Right lobe of liver (tissue), 6 donors: ENCODE results near the gene TAOK1. TPM values are rescaled to one million over a fixed set of nuclear protein-coding genes. Genes with fewer than 3 reads are reported as not detected.

ENCODE experiments used
- ATAC-seq, 4 donors: fragments of 200-7000 bp; cut with Tn5 transposase; one replicate each; pipeline ENCODE4 v1.9.1; 2020; ENCODE audit warnings: mild to moderate bottlenecking in 4 of 4, moderate library complexity in 4 of 4
- DNase-seq, 3 donors: peaks; one replicate each; pipeline ENCODE4 v3.0.0-alpha.2; 2020
- H3K27ac ChIP-seq, 3 donors: fragments of 200-600 bp; one replicate each; pipeline ENCODE4 v1.8.0; 2022
- H3K27me3 ChIP-seq, 2 donors: fragments of 200-600 bp; one replicate each; pipeline ENCODE4 v1.8.0; 2022
- H3K36me3 ChIP-seq, 4 donors: fragments of 200-600 bp; sonication (generic) in 1 of 4; one replicate each; pipeline versions ENCODE4 v1.5.1 to v1.8.0; 2017 to 2022; ENCODE audit warnings: control low read depth in 1 of 4
- H3K4me1 ChIP-seq, 4 donors: fragments of 200-600 bp; sonication (generic) in 1 of 4; one replicate each; pipeline versions ENCODE4 v1.5.1 to v1.8.0; 2017 to 2022; ENCODE audit warnings: control low read depth in 1 of 4
- H3K4me3 ChIP-seq, 3 donors: fragments of 200-600 bp; one replicate each; pipeline ENCODE4 v1.8.0; 2022
- H3K9me3 ChIP-seq, 4 donors: fragments of 200-600 bp; sonication (generic) in 1 of 4; one replicate each; pipeline versions ENCODE4 v1.5.1 to v1.8.0; 2017 to 2022; ENCODE audit warnings: control low read depth in 1 of 4
- CTCF ChIP-seq, 4 donors: fragments of 200-600 bp in 3 of 4; fragments of 450-650 bp in 1 of 4; IDR thresholded peaks; one replicate each; pipeline versions ENCODE4 v1.5.1 to v1.8.0; 2016 to 2022; ENCODE audit warnings: antibody characterized with exemption in 4 of 4, mild to moderate bottlenecking in 2 of 4
- POLR2A ChIP-seq: fragments of 450-650 bp; IDR thresholded peaks from one replicate; pipeline ENCODE4 v1.6.1; 2017; ENCODE audit warnings: antibody characterized with exemption, mild to moderate bottlenecking
- WGBS: methylation state at CpG from one replicate; pipeline ENCODE4 v1.1.6; 2018; ENCODE audit warnings: low coverage, low lambda C conversion rate; ENCODE audit not compliant: insufficient coverage; ENCODE audit errors: missing lambda C conversion rate; 5-methylcytosine and 5-hydroxymethylcytosine counted together
- intact Hi-C, 2 donors: fragments of 100-400 bp; cut with DNase I; formaldehyde crosslinking; loops; one replicate each; pipeline versions ENCODE4 v1.11.2 to v1.14.1; 2022
- total RNA-seq, 6 experiments: library from RNA; depleted of rRNA in 2 of 6; stranded (reverse); fragments of >200 nt in 2 of 6; fragmentation: NEBNext Ultra II Directional in 3 of 6; extraction: Animal tissue kit (Norgen Biotek cat#: 25700) in 3 of 6; gene quantifications; one replicate each; pipeline versions ENCODE4 v1.1.0 to v1.2.4, GENCODE V29; 2016 to 2023
- donor health status: DM: no; HTN: yes; CAD: no.
- donor health status: DM: no; HTN: no; CAD: no.
- donor health status: DM: no; HTN: no; CAD: no.
- donor health status: DM: no; HTN: yes; CAD: no.
- donor health status: DM: no; HTN: yes; CAD: no.

The TAOK1 gene
- total RNA-seq, 6 experiments from 2014 or later, result 17.1 to 37.1 (median 21.1) TPM

DNA sequence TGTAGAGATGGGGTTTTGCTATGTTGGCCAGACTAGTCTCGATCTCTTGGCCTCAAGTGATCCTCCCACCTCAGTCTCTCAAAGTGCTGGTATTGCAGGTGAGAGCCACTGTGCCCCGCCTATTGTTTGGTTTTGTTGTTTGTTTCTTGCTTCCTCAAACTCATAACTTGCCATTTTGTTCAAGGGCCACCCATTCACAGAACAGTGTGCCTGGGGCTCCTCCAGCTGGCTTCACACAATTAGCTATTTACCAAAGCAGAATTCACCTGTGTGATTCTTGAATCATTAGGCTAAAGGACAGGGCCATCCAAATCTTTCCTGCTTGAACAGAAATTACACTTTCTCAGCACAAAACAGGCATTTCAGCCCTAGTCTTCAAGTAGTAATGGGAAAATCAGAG lies 169.5 kb downstream of the TAOK1 start:
- WGBS, result 88% methylated on average over 1 of the region's 2 CpGs
- no peak for ATAC-seq
- intact Hi-C loops, result no loop called here

DNA sequence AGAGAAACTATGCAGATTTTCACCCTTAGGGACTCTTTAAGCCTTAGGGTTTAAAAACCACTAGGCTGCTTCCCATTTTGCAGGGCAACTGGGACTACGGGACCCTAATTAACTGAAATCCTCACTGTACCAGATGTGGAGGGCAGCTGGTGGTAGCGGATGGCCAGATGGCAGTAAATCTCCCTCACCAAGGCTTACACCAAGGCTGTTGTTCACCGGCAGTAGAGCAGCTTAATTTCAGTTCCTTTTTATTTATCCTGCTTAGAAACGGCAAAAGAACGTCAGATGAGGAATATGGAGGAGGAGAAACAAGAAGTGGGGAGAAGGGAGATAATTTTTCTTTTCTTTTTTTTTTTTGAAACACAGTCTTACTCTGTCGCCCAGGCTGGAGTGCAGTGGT lies 170.2 kb downstream of the TAOK1 start:
- no peak for ATAC-seq
- 81% methylated on average over 5 of the region's 6 CpGs for WGBS
- peaks cover 0 to 60% (median 12%) of the 10 kb centered on the region in 4 donors for H3K4me1 ChIP-seq

More for the DNA sequence above, 169.5 kb downstream of the TAOK1 start:
- H3K4me1 ChIP-seq, result peaks cover 0 to 57% (median 14%) of the 10 kb centered on the region in 4 donors
- no peaks in the 10 kb centered on the region for H3K9me3 ChIP-seq
- DNase-seq, result no peak
- TF ChIP-seq CTCF (IDR thresholded peaks at IDR 0.05) (no peak), POLR2A (no peak)
- H3K27me3 ChIP-seq, result no peaks in the 10 kb centered on the region
- no peak overlapping the region for H3K27ac ChIP-seq
- no peak overlapping the region for H3K4me3 ChIP-seq
- peaks cover 0 to 18% (median 8%) of the 10 kb centered on the region in 4 donors for H3K36me3 ChIP-seq

DNA sequence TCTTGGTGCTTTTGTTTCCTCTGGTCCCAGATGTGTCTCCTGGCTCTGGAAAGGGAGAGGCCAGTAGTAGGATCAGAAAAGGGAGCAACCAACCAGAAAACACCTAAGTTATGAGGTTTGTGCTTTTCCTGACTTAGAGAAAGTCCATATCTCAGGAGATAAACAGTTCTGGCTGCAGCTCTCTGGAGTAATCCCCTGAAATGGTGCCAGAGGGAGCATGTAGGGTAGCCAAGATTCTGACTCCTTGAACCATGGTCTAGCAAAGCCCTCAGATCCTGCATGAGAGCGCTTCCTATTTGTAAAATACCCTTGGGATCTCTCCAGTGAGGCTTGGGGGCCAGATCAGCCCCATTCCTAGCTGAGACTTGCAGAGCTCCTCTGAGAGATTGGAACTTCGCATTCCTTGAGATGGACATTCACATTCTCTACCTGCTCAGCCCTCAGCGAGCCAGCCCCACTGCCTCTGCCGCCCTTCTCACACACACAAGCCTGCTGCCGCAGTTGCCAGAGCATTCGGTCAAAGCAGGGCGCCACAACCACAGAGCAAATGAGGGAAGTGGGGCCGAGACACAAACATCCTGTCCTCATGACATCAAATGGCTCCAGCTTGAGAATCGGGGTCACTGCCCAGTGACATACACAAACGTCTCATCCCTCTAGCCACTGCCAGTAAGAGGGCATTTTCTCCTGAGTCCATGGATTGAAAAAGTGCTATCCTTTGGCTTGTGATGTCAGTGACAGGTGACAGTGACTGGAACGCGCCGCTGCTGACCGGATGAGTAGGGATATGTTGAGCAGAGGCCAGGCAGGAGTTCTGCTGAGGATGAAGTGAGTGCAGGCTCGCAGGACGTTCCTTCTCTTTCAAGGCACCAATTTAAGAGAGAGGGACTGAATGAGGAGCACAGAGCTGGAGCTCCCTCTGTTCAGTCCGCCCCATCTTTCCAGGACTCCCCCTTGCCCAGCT lies 171.7 kb downstream of the TAOK1 start:
- H3K9me3 ChIP-seq, result no peaks in the 10 kb centered on the region
- intact Hi-C loops, result no loop called here
- DNase-seq (no peak), ATAC-seq (peak in 3 of 4 donors; percentile 2 to 11 (median 4))
- peak overlapping the region in 1 of 3 donors; percentile 36 for H3K27ac ChIP-seq
- H3K36me3 ChIP-seq, result peaks cover 0 to 18% (median 8%) of the 10 kb centered on the region in 4 donors
- no peaks in the 10 kb centered on the region for H3K27me3 ChIP-seq
- no peak overlapping the region for H3K4me3 ChIP-seq
- peaks cover 0 to 50% (median 6%) of the 10 kb centered on the region in 4 donors for H3K4me1 ChIP-seq
- TF ChIP-seq POLR2A, result peak; percentile 19
- no peak for TF ChIP-seq CTCF (IDR thresholded peaks at IDR 0.05)
- WGBS, result 62% methylated on average over 9 of the region's 17 CpGs

More for the DNA sequence above, 170.2 kb downstream of the TAOK1 start:
- no peak overlapping the region for H3K27ac ChIP-seq
- DNase-seq, result no peak
- H3K27me3 ChIP-seq, result no peaks in the 10 kb centered on the region
- intact Hi-C loops, result no loop called here
- TF ChIP-seq POLR2A (no peak), CTCF (IDR thresholded peaks at IDR 0.05) (no peak)
- H3K9me3 ChIP-seq, result no peaks in the 10 kb centered on the region
- peaks cover 0 to 18% (median 8%) of the 10 kb centered on the region in 4 donors for H3K36me3 ChIP-seq
- H3K4me3 ChIP-seq, result no peak overlapping the region

DNA sequence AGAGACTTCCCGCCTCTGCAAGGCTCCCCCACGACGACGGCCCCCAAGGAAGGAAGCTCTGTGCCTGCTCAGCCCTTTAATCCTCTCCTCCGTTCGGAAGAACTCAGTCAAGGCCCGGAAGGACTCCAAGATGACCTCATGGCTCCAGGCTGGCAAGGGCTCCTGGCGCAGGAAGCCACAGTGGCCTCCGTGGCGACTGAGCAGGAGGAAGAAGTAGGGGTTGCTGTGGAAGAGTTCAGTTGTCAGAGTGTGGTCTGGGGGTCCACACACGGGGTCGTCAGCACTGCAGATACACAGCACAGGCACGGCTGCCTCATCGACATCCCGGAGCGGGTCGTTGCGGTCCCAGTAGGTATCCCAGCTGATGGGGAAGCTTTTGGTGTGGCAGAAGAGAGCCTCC lies 172.5 kb downstream of the TAOK1 start:
- Histone ChIP-seq H3K4me1 (peaks cover 0 to 42% (median 2%) of the 10 kb centered on the region in 4 donors), H3K36me3 (peaks cover 0 to 18% (median 8%) of the 10 kb centered on the region in 4 donors), H3K27me3 (no peaks in the 10 kb centered on the region), H3K4me3 (no peak overlapping the region), H3K9me3 (no peaks in the 10 kb centered on the region), H3K27ac (peak overlapping the region in 1 of 3 donors; percentile 36)
- TF ChIP-seq CTCF (IDR thresholded peaks at IDR 0.05), result no peak
- DNase-seq (no peak), ATAC-seq (no peak)
- intact Hi-C loops, result no loop called here
- WGBS, result 68% methylated on average over 8 of the region's 18 CpGs
